ENCODE measurements around the gene ZBTB18. TPM values are rescaled to one million over a fixed set of nuclear protein-coding genes. Genes with fewer than 3 reads are reported as not detected.

The ZBTB18 gene
- total RNA-seq, 1 experiment from 2014 or later: 12.1 TPM

- peaks cover 18% of the 10 kb centered on the region for H3K27me3 Mint-ChIP-seq (ENCODE audit: low read depth)
- Histone ChIP-seq H3K14ac (ENCODE audit: insufficient read depth, low read length) (no peak overlapping the region), H4K91ac (ENCODE audit: insufficient read length, low read depth, low read length) (no peak overlapping the region), H4K5ac (ENCODE audit: insufficient read length, low read depth, low read length) (no peak overlapping the region), H3K9me3 (ENCODE audit: control insufficient read depth, low read depth, low read length) (no peaks in the 10 kb centered on the region), H3K9ac (ENCODE audit: extremely low read depth, insufficient read length, low read length) (no peak overlapping the region), H3T11ph (ENCODE audit: low read length) (no peak overlapping the region), H3K79me2 (ENCODE audit: insufficient read depth, low read length) (no peaks in the 10 kb centered on the region), H3K23ac (ENCODE audit: insufficient read length, low read depth, low read length) (no peak overlapping the region), H2AFZ (ENCODE audit: low read length) (no peak overlapping the region), H3K23me2 (ENCODE audit: insufficient read length, low read depth, low read length, poor library complexity, severe bottlenecking) (no peaks in the 10 kb centered on the region), H2AK5ac (ENCODE audit: insufficient read length, low read length) (no peak overlapping the region), H3K56ac (ENCODE audit: insufficient read length, low read depth, low read length) (no peak overlapping the region), H3K4ac (ENCODE audit: low read depth, low read length) (no peak overlapping the region), H2BK5ac (ENCODE audit: insufficient read length, low read length) (no peak overlapping the region), H3K79me1 (ENCODE audit: insufficient read depth, low read depth, low read length, poor library complexity, severe bottlenecking) (no peaks in the 10 kb centered on the region), H2BK20ac (ENCODE audit: low read depth, low read length, poor library complexity, severe bottlenecking) (no peak overlapping the region), H3K4me1 (ENCODE audit: insufficient read depth, low read length) (no peaks in the 10 kb centered on the region), H2BK120ac (ENCODE audit: low read depth, low read length, poor library complexity, severe bottlenecking) (no peak overlapping the region), H4K8ac (replicated peaks; ENCODE audit: insufficient read length, low read depth, low read length) (no peak overlapping the region), H3K18ac (ENCODE audit: insufficient read length, low read depth, low read length) (no peak overlapping the region), H2BK12ac (ENCODE audit: insufficient read length, low read depth, low read length) (no peak overlapping the region), H3K4me2 (ENCODE audit: insufficient read depth, insufficient read length, low read length) (no peak overlapping the region), H3K27ac (ENCODE audit: insufficient read length, low read depth, low read length) (no peak overlapping the region), H4K20me1 (ENCODE audit: control insufficient read depth, insufficient read depth, insufficient read length) (no peaks in the 10 kb centered on the region), H2BK15ac (ENCODE audit: low read depth, low read length) (no peak overlapping the region), H3K27me3 (ENCODE audit: insufficient read depth, low read length) (peaks cover 2% of the 10 kb centered on the region; the same call in 1 of the 2 replicates)
- WGBS (ENCODE audit: extremely low coverage, insufficient read length, low lambda C conversion rate): no CpG with 5 or more reads among the region's 3 CpGs
- no peak for TF ChIP-seq CTCF (conservative IDR thresholded peaks at IDR 0.05)
- no peaks in the 10 kb centered on the region for H3K36me3 Mint-ChIP-seq (ENCODE audit: insufficient read depth in 1 of 3, low read depth in 3 of 3)
- no peak overlapping the region for H3K27ac Mint-ChIP-seq
- H3K4me1 Mint-ChIP-seq: peaks cover 17 to 18% of the 10 kb centered on the region in 2 experiments
- DNase-seq: no peak
- no peaks in the 10 kb centered on the region; a peak in 3 of 5 replicates for H3K9me3 Mint-ChIP-seq
- H3K4me3 Mint-ChIP-seq: no peak overlapping the region
Observed at GRCh38 chr1:244084763-244085162, 33.7 kb downstream of the ZBTB18 start.

Measured in H9 (cell line).